Measurements from ENCODE around the gene THRB.

Gene THRB

DNA sequence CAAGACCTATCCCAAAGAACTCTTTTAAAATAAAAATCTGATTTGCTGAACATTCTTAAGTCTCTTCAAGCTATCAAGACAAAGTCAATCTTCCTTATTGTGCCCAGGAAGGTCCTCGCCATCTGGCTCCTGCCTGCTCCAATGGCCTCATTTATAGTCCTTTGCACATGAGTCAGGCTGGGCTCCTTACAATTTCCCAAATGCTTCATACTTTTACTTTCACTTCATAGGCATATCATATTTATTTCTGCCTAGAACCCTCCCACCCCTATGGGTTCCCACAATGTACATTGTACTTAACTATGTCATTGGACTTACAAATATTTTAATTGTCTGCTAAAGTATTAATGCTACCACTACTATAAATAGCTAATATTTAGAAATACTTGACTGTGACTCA lies 9.1 kb downstream of the THRB start:
- no peak for DNase-seq

DNA sequence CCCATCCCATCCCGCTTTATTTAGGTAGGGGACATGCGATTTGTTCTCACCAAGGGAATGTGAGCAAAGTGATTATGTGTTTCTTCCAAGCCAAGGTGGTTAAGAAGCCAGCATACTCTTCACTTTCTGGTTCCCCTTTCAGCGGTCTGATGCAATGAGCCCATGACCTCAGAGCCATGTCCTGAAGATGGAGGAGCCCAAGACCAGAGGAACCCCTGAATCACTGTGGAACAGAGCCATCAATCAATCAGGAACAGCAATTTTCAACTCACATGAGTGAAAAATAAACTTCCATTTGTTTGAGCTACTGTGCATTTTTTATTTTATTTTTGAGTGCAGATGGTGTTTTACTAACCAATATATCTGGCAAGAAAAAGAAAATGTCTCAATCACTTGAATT lies 10.8 kb downstream of the THRB start:
- DNase-seq: no peak

DNA sequence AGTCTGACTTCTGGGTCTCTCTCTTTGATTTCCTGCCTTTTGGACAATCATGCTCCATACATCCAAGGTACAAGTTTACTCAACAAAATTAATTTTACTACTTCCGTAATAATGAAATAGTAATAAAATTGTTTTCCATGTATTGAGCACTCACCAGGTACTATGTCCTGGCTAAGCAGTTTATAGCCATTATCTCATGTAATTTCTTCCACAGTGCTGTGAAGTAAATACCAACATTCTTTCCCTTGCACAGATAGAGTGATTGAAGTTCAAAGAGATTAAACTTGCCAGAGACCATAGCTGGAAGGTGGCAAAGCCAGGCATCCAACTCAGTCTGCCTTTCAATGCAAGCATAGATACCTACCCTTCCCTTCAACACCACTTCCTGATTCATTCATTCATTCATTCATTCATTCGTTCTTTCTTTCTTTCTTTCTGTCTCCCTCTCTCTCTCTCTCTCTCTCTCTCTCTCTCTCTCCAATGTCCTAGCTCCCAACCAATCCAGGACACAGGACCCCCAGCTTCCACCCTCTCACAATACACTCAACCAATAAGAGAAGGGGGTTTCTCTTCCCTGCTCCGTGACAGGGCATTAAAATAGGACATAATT lies 12.4 kb downstream of the THRB start:
- no peak for DNase-seq

DNA sequence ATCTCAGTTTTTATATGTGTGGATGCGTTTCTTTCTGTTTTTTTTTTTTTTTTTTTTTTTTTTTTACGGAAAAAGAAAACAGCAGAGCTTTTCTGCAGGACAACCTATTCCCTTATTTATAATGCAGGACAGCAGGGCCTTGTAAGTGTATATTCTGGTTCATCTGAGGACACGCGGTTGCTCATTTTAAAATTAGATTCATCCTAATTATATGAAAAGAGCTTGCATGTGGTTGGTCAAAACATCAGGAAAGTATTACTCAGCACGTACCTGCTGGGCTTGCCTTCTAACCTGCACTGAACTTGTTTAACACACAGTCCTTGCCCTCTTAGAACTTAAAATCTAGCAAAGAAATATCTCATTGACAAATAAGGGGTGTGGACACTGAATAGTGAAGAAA lies 13.5 kb downstream of the THRB start:
- DNase-seq: no peak

- DNase-seq: no peak
Observed at GRCh38 chr3:24480497-24480896, 14.2 kb downstream of the THRB start.

DNA sequence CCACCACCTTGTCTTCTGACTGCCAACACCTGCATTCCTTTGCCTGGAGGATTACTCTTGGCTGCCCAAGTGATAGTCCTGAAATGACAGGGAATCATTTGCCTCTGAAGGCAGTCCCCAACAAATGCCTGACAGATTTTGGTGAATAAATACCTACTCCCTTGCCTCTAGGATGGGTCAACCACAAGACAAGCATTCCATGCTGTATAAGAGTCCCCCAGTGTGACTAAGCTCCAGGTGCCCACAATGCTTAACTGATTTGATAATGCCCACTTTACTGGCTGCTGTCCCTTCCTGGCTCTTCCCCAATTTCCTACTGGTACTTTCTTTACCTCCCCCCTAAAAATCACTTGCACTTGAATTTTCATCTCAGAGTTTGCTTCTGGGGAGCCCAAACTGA lies 14.8 kb downstream of the THRB start:
- no peak for DNase-seq

- no peak for DNase-seq
Observed at GRCh38 chr3:24476871-24477656, 17.6 kb downstream of the THRB start.

GRCh38 chr3:24475925-24476324 lies 18.7 kb downstream of the THRB start:
- no peak for DNase-seq

- no peak for DNase-seq
Observed at GRCh38 chr3:24474862-24475261, 19.8 kb downstream of the THRB start.

DNA sequence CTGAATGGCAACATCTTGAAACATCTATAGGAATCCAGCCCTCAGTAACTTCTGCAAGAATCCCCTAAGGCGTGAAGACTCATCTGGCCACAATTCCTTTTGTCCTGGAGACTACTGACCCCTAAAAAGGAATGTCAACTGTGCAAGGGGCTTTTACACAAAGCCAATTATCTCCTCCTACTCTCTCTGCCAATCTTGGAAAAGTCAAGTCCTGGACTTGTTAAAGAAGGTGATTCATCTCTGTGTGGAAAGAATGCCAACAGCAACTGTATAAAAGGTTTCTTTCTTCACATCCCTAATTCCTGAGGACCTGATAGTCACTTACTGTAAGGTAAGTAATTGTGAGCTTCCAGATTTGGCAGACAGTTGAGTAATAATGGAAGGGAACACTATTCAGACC lies 22.3 kb downstream of the THRB start:
- no peak for DNase-seq

DNA sequence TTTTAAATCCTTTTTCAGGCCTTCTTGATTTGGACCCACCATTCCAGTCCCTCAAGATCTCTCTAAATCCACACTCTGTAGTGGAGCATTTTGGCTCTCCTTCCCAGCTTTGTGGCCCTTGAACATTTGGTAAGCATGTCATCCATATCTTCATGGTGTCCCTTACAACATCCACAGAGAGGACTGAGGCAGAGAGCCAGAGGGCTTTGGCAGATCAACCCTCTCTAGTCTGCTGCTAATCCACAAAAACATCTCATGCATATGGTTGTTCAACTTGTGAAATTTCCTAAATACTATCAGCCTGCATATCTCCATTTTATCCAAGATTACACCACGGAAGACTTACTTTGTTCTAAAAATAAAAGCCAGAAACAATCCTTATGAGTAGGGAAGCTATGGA lies 23.2 kb downstream of the THRB start:
- DNase-seq: no peak

DNA sequence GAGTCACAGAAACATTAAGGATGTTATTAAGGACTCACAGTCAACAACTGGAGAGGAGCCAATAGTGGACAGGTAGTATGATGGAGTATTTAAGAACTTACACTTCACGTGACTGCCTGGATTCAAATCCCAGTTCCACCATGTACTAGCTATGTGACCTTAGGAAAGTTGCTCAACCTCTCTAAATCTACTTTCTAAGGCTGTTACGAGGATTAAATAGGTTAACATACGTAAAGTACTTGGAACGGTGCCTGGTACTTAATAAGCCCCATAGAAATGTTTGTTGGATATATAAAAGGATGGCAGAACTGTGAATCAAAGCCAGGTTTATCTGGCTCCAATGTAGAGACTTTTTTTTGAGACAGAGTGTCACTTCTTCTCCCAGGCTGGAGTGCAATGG lies 24.4 kb downstream of the THRB start:
- DNase-seq: no peak

GRCh38 chr3:24464389-24464788 lies 30.3 kb downstream of the THRB start:
- no peak for DNase-seq

- no peak for DNase-seq
Observed at GRCh38 chr3:24462737-24463136, 31.9 kb downstream of the THRB start.

DNA sequence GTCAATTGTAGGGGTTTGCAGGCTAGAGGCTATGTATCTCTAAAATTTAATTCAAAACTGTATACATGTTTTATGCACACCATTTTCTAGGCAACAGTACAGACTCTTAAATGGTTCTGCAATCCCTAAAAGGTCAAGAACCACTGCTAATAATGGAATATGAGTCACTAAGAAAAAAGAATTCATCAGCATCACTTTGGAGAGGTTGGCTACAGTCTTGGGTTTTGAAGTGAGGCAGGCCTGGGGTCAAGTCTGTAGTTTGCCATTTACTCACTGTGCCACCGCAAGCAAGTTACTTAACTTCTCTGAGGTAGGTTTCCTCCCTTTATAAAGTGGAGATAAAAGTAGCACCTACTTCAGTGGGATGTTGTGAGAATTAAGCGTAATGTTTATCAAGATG lies 33.7 kb downstream of the THRB start:
- DNase-seq: no peak

DNA sequence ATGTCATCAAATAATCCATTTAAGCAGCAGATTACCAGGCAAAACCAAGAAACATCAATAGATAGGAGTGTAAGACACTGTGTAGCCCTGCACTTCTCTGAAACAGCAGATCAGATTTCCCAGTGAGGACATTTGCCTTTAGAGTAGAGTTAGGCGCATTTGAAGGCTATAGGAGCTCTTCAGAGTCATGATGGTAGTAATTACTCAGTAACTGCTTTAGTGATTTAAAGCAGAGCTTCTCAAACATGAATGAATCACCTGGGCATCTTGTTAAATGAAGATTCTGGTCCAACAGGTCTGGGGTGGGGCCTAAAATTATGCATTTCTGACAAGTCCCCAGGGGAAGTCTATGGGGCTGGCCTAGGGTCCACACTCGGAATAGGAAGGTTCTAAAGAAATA lies 36.9 kb downstream of the THRB start:
- no peak for DNase-seq

GRCh38 chr3:24454856-24455255 lies 39.8 kb downstream of the THRB start:
- DNase-seq: no peak

- no peak for DNase-seq
Observed at GRCh38 chr3:24454393-24454792, 40.3 kb downstream of the THRB start.

DNA sequence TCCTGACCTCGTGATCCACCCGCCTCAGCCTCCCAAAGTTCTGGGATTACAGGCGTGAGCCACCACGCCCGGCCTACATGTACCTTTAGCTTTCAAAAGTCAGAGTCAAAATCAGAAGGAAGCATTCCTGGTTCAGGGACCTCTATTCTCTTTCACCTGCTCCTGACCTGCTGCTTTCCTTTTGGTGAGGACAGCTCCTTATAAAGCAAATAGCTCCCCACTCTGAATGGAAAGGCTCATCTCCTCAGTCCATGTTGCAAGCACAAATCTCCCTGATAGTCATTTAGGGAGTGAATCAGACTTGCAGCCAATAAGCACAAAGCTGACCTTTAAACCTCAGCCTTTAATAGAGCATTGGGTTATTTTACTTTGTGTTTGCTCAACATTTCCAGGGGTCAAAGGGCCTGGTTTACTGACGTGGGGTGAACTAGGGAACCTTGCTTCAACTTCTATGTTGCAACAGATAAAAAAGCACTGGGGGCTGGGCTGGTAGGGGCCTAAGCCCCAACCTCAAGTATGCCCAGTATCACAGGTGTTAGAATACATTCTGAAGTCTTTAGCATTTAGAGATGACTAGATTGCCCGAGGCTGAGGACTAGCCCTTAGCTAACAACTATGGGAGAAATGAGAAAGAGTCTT lies 43.1 kb downstream of the THRB start:
- no peak for DNase-seq

GRCh38 chr3:24450160-24450907 lies 44.3 kb downstream of the THRB start:
- no peak for DNase-seq

DNA sequence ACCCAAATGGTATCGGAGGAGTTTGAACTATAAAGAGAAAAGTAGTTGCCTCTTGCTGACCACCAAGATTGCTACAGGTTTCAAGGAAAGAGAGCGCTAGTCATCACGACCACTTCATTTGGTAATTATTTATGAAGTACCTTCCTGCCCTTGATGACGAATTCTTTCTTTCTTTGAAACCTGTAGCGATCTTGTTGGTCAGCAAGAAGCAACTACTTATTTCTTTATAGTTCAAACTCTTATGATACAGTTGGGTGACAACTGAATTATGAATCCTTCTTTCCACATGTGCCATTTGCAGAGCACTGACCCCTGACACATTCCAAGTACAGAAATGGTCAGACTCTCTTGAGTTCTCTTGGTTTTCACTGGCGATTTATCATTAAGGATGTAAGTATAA lies 46.8 kb downstream of the THRB start:
- DNase-seq: no peak

DNA sequence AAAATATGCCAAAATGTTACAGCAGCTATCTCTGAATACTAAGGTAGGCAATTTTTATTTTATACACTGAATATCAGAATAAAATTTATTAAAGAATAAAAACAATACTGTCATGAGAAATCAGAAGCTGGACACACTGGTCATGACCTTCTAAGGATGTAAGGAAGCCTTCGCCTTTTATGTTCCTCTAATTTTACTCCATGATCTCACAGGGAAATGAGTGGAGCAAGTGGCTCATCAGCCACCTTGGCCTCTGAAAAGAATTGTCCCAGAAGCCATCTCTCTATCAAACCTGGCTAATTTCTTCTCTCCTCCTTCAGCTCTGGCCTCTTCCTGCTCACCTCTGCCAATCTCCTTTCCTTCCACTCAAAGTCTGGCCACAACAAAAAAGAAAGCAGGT lies 48.6 kb downstream of the THRB start:
- no peak for DNase-seq

- no peak for DNase-seq
Observed at GRCh38 chr3:24443476-24443875, 51.2 kb downstream of the THRB start.

All from NCI-H774 (cell line).